Esophagus squamous epithelium (tissue), 4 donors: Measurements from ENCODE around the gene LRRC4C.

Experiments used
- CTCF ChIP-seq, 6 experiments: fragments of 450-650 bp in 4 of 6; fragments of 200-600 bp in 2 of 6; sonication (generic) in 2 of 6; IDR thresholded peaks; one replicate each; pipeline ENCODE4 v1.5.1; 2016 to 2019; ENCODE audit warnings: antibody characterized with exemption in 6 of 6, mild to moderate bottlenecking in 4 of 6, moderate library complexity in 4 of 6
- POLR2A ChIP-seq, 4 donors: fragments of 450-650 bp; IDR thresholded peaks; one replicate each; pipeline ENCODE4 v1.6.1; 2017; ENCODE audit warnings: antibody characterized with exemption in 4 of 4, mild to moderate bottlenecking in 4 of 4, moderate library complexity in 3 of 4

- TF ChIP-seq CTCF (IDR thresholded peaks at IDR 0.05) (no peak), POLR2A (IDR thresholded peaks at IDR 0.05) (no peak)
Measured at GRCh38 chr11:40393511-40393910, 1065.9 kb downstream of the LRRC4C start.
